Right ventricle myocardium superior (tissue), 1 donor: ENCODE data around the gene ZNF593OS. TPM values are rescaled to one million over a fixed set of nuclear protein-coding genes. Genes with fewer than 3 reads are reported as not detected.

Experiments used
- ATAC-seq: fragments of 200-7000 bp; cut with Tn5 transposase; one replicate; pipeline ENCODE4 v1.9.1; 2020; ENCODE audit warnings: mild to moderate bottlenecking; ENCODE audit not compliant: poor library complexity
- DNase-seq: peaks from one replicate; pipeline ENCODE4 v3.0.0-alpha.2; 2020
- intact Hi-C: fragments of 100-400 bp; cut with DNase I; formaldehyde crosslinking; loops from one replicate; pipeline ENCODE4 v1.11.2; 2022
- long read RNA-seq: library from polyadenylated mRNA; unstranded; transcript quantifications from one replicate; pipeline ENCODE4 v2.0.0, GENCODE V29; 2021
- total RNA-seq: library from RNA; stranded (reverse); fragmentation: NEBNext Ultra II Directional; extraction: Animal tissue kit (Norgen Biotek cat#: 25700); gene quantifications from one replicate; pipeline ENCODE4 v1.2.1, GENCODE V29; 2021
- donor health status: DM: no; HTN: yes; CAD: no; lungs with severe emphysema.

ZNF593OS gene
- not detected for total RNA-seq
- long read RNA-seq, result 0 reads

GRCh38 chr1:26171084-26172072 is at the start of gene ZNF593OS:
ZNF593OS (minus strand) TSS chr1:26171832; CDS start chr1:26171661, 171 bp downstream.
- ATAC-seq, result no peak

DNA sequence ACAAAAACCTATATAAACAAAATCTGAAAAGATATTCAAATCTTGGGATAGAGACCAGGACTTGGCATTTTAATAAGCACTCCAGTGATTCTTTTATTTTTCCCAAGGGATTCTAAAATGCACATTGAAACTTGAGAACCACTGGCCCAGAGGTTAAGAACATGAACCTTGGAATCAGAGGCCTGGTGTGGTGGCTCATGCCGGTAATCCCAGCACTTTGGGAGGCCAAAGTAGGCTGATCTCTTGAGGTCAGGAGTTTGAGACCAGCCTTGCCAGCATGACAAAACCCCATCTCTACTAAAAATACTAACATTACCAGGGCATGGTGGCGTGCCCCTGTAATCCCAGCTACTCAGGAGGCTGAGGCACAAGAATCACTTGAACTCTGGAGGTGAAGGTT is 49.5 kb upstream of the ZNF593OS start:
- intact Hi-C loops, result no loop called here
- no peak for ATAC-seq
- no peak for DNase-seq

More at GRCh38 chr1:26171084-26172072, at the start of gene ZNF593OS:
- no peak for DNase-seq
- intact Hi-C loops, result no loop called here

- ATAC-seq, result no peak
- no peak for DNase-seq
- intact Hi-C loops, result no loop called here
Observed at GRCh38 chr1:26220199-26220912, 48.7 kb upstream of the ZNF593OS start.

DNA sequence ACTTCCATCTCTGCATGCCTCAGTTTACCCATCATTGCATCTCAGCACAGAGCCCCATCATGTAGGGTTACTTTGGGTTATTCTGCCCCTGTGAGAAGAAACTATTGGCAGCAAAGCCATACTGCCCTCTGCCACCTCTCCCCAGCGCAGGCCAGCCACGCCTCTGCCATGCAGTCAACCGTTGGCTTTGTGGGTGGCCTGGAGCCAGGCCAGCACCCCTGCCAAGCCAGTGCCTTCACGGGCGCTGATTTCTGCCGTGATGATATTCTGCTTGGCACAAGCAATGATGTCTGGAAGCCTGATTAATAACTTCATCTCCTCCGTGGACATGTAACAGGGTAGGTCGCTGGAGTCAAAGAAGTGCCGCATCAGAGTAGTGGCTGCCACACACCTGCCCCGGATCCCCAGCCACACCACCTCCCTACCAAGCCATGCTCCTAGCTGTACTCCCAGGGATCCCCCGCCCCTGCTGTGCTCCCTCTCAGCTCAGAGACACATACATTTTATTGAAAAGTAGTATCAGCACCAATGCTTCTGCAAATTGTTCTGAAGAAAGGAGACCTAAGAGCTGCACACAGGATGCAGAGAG is 47.4 kb upstream of the ZNF593OS start:
- ATAC-seq, result peak; percentile 81
- intact Hi-C loops, result no loop called here
- peak; percentile 58 for DNase-seq

- ATAC-seq, result no peak
- intact Hi-C loops, result no loop called here
- DNase-seq, result no peak
Observed at GRCh38 chr1:26215246-26215645, 43.6 kb upstream of the ZNF593OS start.

- DNase-seq (no peak), ATAC-seq (no peak)
- intact Hi-C loops, result no loop called here
Observed at GRCh38 chr1:26213335-26213905, 41.8 kb upstream of the ZNF593OS start.

GRCh38 chr1:26212726-26213125 is 41.1 kb upstream of the ZNF593OS start:
- intact Hi-C loops, result no loop called here
- ATAC-seq (no peak), DNase-seq (no peak)

- DNase-seq, result no peak
- intact Hi-C loops, result no loop called here
- peak; percentile 69 for ATAC-seq
Observed at GRCh38 chr1:26210147-26210870, 38.7 kb upstream of the ZNF593OS start.

DNA sequence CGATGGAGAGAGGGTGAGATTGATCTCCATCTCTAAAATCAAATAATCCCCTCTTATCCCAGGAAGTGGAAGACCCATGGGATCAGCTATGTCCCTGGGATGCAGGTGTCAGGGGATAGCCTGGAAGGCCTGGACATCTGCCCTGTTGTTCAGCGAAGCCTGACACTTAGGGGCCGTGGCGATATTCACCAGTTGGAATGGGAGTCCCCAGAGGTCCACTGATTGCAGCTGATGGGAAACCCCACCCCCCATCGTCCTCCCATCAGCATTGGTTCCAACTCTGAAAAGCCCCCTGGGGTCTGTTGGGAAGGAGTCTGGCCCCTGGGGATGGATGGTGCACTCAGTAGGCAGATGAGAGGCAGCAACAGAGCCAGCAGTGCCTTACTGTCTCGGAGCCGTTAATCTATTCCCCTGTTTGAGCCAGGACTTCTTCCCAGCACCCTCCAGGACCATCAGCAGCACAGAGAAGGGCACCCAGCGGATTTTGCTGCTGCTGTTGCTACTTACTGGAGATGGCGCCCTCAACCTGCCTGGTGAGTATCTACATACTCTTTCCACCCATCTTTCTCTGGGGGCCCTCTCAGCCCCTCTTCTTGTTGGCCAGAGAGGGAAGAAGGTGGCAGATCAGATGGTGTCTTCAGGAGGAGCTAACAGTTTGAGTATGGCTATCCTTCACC is 32.1 kb upstream of the ZNF593OS start:
- DNase-seq, result no peak
- intact Hi-C loops, result no loop called here

DNA sequence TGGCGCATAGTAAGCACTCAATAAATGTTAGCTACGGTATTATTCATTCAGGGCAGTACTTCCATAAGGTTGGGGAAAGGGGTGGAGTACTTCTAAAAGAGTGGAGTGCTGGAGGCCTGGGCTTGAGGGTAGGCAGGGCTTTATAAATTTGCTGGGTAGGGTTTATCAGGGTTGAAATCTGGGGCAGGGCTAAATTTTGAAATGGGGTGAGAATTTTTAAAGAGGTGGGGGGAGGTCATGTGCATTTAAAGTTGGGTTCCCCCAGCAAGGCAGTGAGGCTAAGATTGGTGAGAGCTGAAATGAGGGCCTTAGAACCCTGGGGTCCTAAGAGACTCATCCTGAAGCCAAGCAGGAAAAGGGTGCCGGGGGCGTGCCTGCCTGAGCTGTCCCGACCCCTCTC is 28.8 kb upstream of the ZNF593OS start:
- ATAC-seq, result no peak
- DNase-seq, result no peak
- intact Hi-C loops, result no loop called here

More for the DNA sequence above, 32.1 kb upstream of the ZNF593OS start:
- ATAC-seq, result no peak

- ATAC-seq (no peak), DNase-seq (no peak)
- intact Hi-C loops, result no loop called here
Observed at GRCh38 chr1:26197813-26198212, 26.2 kb upstream of the ZNF593OS start.

DNA sequence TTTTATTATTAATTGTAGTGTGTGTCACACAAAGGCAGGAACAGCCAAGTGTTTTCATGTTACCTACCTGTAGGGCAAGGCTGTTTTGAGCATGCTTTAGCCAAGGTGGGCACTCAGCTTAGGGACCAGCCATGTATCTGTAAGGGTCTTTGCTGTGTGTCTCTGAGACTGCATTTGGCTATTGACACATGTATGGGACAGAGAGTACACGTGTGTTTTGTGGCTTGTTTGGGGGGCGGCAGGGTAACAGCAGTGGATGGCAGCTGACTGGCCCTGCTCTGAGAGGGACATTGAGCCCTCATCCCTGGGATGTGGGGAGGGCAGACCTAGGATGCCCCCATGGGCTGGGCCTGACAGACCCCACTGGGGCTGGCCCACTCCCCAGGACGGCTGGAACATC is 25.7 kb upstream of the ZNF593OS start:
- intact Hi-C loops, result no loop called here
- ATAC-seq (no peak), DNase-seq (no peak)

DNA sequence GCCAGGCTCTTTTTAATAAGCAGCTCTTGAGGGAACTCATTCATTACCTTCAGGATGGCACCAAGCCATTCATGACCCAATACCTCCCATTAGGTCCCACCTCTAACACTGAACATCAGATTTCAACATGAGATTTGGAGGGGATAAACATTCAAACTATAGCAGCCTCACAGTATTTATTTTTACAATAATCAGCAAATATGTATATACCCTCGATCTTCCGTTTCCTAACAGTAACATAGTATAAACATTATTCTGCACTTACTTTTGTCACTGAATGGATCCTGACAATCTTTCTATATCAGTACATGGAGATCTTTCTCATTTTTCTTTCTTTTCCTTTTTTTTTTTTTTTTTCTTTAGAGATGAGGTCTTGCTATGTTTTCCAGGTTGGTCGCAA is 24.2 kb upstream of the ZNF593OS start:
- no peak for ATAC-seq
- intact Hi-C loops, result no loop called here
- no peak for DNase-seq

DNA sequence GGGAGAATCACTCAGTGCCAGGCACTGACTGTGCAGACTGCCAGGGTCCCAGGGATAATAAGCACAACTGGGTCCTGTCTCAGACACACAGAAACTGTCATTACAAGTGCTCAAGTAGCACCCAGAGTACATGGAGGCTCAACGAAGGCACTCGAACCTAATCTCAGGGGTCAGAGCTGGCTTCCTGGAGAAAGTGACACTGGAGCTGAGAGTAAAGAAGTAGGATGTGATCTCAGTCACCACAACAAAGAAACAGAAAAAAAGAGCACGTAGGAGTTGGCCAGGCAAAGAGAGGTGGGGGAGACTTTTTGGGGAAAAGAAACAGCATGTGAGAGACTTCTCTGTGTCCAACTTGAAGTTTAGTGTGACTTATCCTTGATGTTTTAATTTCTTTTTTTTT is 20.1 kb upstream of the ZNF593OS start:
- ATAC-seq (no peak), DNase-seq (no peak)
- intact Hi-C loops, result no loop called here

DNA sequence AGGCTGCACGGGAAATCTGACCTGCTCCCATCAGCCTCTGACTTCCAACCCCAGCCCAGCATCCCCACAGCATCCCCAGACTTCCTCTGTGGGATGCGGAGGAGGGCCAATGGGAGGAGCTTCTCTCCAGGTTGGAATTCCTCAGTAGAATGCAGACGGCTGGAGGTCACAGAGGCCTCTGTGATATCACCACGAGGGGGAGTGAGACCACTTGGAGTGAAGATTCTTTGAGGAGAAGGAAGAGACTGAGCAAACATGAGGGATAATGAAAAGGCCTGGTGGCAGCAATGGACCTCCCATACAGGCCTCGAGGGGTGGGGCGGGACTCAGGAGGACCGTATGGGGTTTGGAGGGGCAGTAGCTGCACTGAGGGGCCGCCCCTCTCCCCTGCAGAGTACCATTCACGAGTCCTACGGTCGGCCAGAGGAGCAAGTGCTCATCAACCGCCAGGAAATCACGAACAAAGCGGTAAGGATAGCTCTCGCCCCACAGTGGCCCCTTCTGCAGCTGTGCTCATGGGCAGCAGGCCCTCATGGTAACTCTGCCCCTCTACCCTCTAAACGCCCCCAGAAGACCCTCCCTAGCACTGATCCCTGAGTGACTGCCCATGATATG is 18.8 kb upstream of the ZNF593OS start, which contains the start of gene CATSPER4:
Gene CATSPER4, plus strand, starts transcription at position 230 of the 615 bp plus-strand sequence. Its CDS starts 26 bp downstream, at position 256.
- DNase-seq (no peak), ATAC-seq (no peak)
- intact Hi-C loops, result no loop called here

DNA sequence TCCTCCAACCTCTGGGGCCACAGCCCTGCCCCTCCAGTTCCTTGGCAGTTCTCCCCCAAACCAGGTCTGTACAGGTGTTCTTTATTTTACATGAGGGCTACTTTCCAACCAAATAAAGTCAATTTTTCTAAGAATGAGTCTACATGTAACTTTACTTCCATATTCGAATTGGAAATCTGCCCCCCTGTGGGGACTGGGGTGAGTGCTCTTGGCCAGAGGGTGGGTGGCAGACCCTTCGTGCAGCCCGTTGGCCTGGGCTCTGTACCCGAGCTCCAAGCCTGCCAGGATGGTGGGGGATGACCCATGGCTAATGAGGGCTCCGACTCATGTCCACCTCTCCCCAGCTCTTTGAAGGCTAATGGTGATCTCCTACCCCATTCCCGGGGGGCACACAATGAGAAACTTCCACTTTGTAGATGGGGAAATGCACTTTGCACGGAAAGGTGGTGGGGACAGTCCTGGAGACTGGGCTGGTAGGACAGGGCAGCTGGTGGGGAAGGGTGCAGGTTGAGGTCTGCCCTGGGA is 18.2 kb upstream of the ZNF593OS start:
- intact Hi-C loops, result loop anchor here (10.0 kb wide), 1 partner anchor 135 kb away; no protein-coding TSS in a partner anchor
- ATAC-seq, result no peak
- DNase-seq, result no peak

- DNase-seq, result no peak
- ATAC-seq, result no peak
- intact Hi-C loops, result loop anchor here (10.0 kb wide), 1 partner anchor 135 kb away; no protein-coding TSS in a partner anchor
Observed at GRCh38 chr1:26189331-26189730, 17.7 kb upstream of the ZNF593OS start.
